AML-193 (cell line): ENCODE results near the gene HAND1.
"Not testable (repeated sequence)": the region's sequence is repeated elsewhere in the genome, so short reads cannot be mapped to it uniquely, and the experiment has no call there.

Experiments
- DNase-seq, 2 experiments: peaks; one replicate each; lab custom pipeline; 2025; lab: John Stamatoyannopoulos, UW

HAND1 gene

GRCh38 chr5:154478224-154478565 is at the start of gene HAND1:
TSS of gene HAND1 (minus strand) at chr5:154478227. CDS start at chr5:154478008, 219 bp downstream.
- DNase-seq: no peak

- no peak for DNase-seq
Observed at GRCh38 chr5:154526231-154527226, 48.5 kb upstream of the HAND1 start.

- no peak for DNase-seq
Observed at GRCh38 chr5:154524859-154525258, 46.8 kb upstream of the HAND1 start.

GRCh38 chr5:154524181-154524580 is 46.2 kb upstream of the HAND1 start:
- DNase-seq: no peak

GRCh38 chr5:154523709-154524108 is 45.7 kb upstream of the HAND1 start:
- no peak for DNase-seq

GRCh38 chr5:154523104-154523503 is 45.1 kb upstream of the HAND1 start:
- DNase-seq: no peak

GRCh38 chr5:154522284-154522683 is 44.3 kb upstream of the HAND1 start:
- DNase-seq: no peak

GRCh38 chr5:154521756-154522155 is 43.7 kb upstream of the HAND1 start:
- DNase-seq: no peak

- DNase-seq: peak in 1 of 2 experiments; percentile 14
Observed at GRCh38 chr5:154520861-154521453, 42.9 kb upstream of the HAND1 start.

GRCh38 chr5:154519359-154519758 is 41.3 kb upstream of the HAND1 start:
- DNase-seq: no peak

GRCh38 chr5:154518438-154518867 is 40.4 kb upstream of the HAND1 start:
- no peak for DNase-seq

GRCh38 chr5:154517810-154518437 is 39.9 kb upstream of the HAND1 start:
- DNase-seq: no peak

- DNase-seq: no peak
Observed at GRCh38 chr5:154517181-154517580, 39.2 kb upstream of the HAND1 start.

GRCh38 chr5:154516475-154516874 is 38.4 kb upstream of the HAND1 start:
- DNase-seq: no peak

GRCh38 chr5:154515488-154515887 is 37.5 kb upstream of the HAND1 start:
- DNase-seq: not testable (repeated sequence)

GRCh38 chr5:154514331-154514730 is 36.3 kb upstream of the HAND1 start:
- no peak for DNase-seq

- DNase-seq: no peak
Observed at GRCh38 chr5:154513669-154514084, 35.6 kb upstream of the HAND1 start.

- DNase-seq: no peak
Observed at GRCh38 chr5:154511984-154512383, 34.0 kb upstream of the HAND1 start.

- no peak for DNase-seq
Observed at GRCh38 chr5:154509784-154510555, 31.9 kb upstream of the HAND1 start.

- no peak for DNase-seq
Observed at GRCh38 chr5:154508114-154508513, 30.1 kb upstream of the HAND1 start.

- DNase-seq: no peak
Observed at GRCh38 chr5:154506716-154507080, 28.7 kb upstream of the HAND1 start.
